Panc1 (cell line): ENCODE results near the gene RBFA. TPM values are rescaled to one million over a fixed set of nuclear protein-coding genes. Genes with fewer than 3 reads are reported as not detected.

ENCODE experiments used
- ATAC-seq: fragments of 200-7000 bp; cut with Tn5 transposase; 2 replicates; pipeline ENCODE4 v1.9.1; 2020; ENCODE audit warnings: mild to moderate bottlenecking, moderate library complexity
- BruUV-seq: library from RNA; stranded (reverse); fragments of 400-500 nt; replicated peaks from 2 replicates; lab custom pipeline; 2021; lab: Mats Ljungman, UMichigan
- CTCF ChIA-PET: fragments of 300-600 bp; sonication (Branson Sonifier 250); formaldehyde crosslinking; loops from one replicate; lab custom pipeline; 2022; ENCODE audit warnings: antibody characterized with exemption; lab: Charles Lee
- POLR2A ChIA-PET: fragments of 300-600 bp; sonication (Branson Sonifier 250); formaldehyde crosslinking; loops from one replicate; lab custom pipeline; 2022; ENCODE audit warnings: antibody characterized with exemption; lab: Charles Lee
- DNase-seq: peaks from one replicate; pipeline ENCODE4 v3.0.0-alpha.2; 2010; ENCODE audit warnings: low read depth, low spot score
- H3K27ac ChIP-seq: 2 replicates; pipeline ENCODE4 v1.5.1; 2011; ENCODE audit warnings: mild to moderate bottlenecking, low read length, inconsistent platforms
- H3K27me3 ChIP-seq: fragments of 200-500 bp; sonication (Bioruptor generic); 2 replicates; pipeline ENCODE4 v1.6.0; 2014; ENCODE audit warnings: low read length, inconsistent platforms; ENCODE audit not compliant: control insufficient read depth, insufficient read depth
- H3K36me3 ChIP-seq: fragments of 200-500 bp; sonication (Bioruptor generic); 2 replicates; pipeline ENCODE4 v1.5.1; 2014; ENCODE audit warnings: inconsistent platforms, mild to moderate bottlenecking, low read length, moderate library complexity; ENCODE audit not compliant: control insufficient read depth, insufficient read depth
- H3K4me1 ChIP-seq: 2 replicates; pipeline ENCODE4 v1.5.1; 2011; ENCODE audit warnings: inconsistent platforms, mild to moderate bottlenecking, low read length, moderate library complexity; ENCODE audit not compliant: control insufficient read depth, insufficient read depth
- H3K4me3 ChIP-seq, 2 experiments: 2 replicates each; pipeline ENCODE4 v1.5.1; 2011 to 2012; ENCODE audit warnings: low read depth in 2 of 2, low read length in 2 of 2, mild to moderate bottlenecking in 2 of 2, inconsistent platforms in 1 of 2, moderate library complexity in 1 of 2
- H3K9me3 ChIP-seq: fragments of 200-500 bp; sonication (Bioruptor generic); 2 replicates; pipeline ENCODE4 v1.5.1; 2014; ENCODE audit warnings: low read depth, mild to moderate bottlenecking, inconsistent platforms, low read length, moderate library complexity; ENCODE audit not compliant: control insufficient read depth, insufficient read depth
- CTCF ChIP-seq: fragments of 450-650 bp; IDR thresholded peaks from 2 replicates; pipeline ENCODE4 v1.5.1; 2017; ENCODE audit warnings: mild to moderate bottlenecking
- POLR2AphosphoS5 ChIP-seq: IDR thresholded peaks from 2 replicates; pipeline ENCODE4 v1.6.1; 2012; ENCODE audit warnings: mild to moderate bottlenecking, low read depth, low read length, moderate library complexity
- SIN3A ChIP-seq: IDR thresholded peaks from 2 replicates; pipeline ENCODE4 v1.6.1; 2012; ENCODE audit warnings: low read depth, mild to moderate bottlenecking, low read length, moderate library complexity, borderline replicate concordance; ENCODE audit not compliant: insufficient read depth
- TCF7L2 ChIP-seq: IDR thresholded peaks from 2 replicates; pipeline ENCODE4 v1.6.1; 2011; ENCODE audit warnings: mild to moderate bottlenecking, low read depth, low read length, inconsistent platforms
- in situ Hi-C: cut with HindIII; loops from 2 replicates; pipeline ENCODE4 v1.10.0; 2016; ENCODE audit warnings: low sequenced_read_pairs, low pct_unique_long_range_greater_than_20kb
- intact Hi-C: fragments of 100-400 bp; cut with micrococcal nuclease; formaldehyde crosslinking; loops from one replicate; pipeline ENCODE4 v1.10.0; 2022; ENCODE audit not compliant: unreplicated experiment
- total RNA-seq: library from RNA; stranded (reverse); gene quantifications from one replicate; pipeline ENCODE4 v1.2.1, GENCODE V29; 2021; ENCODE audit not compliant: unreplicated experiment
- TF ChIP-seq, protein P1 (sequence below), 2 experiments: IDR thresholded peaks; 2 replicates each; pipeline ENCODE4 v1.6.1; 2011 to 2012; ENCODE audit warnings: low read depth in 2 of 2, control low read depth in 1 of 2, low read length in 1 of 2, mild to moderate bottlenecking in 1 of 2, moderate library complexity in 1 of 2; ENCODE audit not compliant: insufficient read depth in 1 of 2

Gene RBFA
- total RNA-seq, 1 experiment from 2014 or later, result 83.1 TPM

- CTCF ChIA-PET, result interaction anchor here (1.1 kb wide), 1 partner anchor 13 kb away, joined by 3 read pairs; the partner anchor contains the start of gene RBFA
- Histone ChIP-seq H3K9me3 (no peaks in the 10 kb centered on the region), H3K36me3 (no peaks in the 10 kb centered on the region), H3K27ac (no peak overlapping the region), H3K4me1 (no peaks in the 10 kb centered on the region), H3K27me3 (no peaks in the 10 kb centered on the region), H3K4me3 (no peak overlapping the region)
- ATAC-seq (peak; percentile 7; the same call in 1 of the 2 replicates), DNase-seq (no peak)
- no TSS peak for BruUV-seq
- POLR2A ChIA-PET, result no interaction called here
- no peak for TF ChIP-seq TCF7L2
- no peak for TF ChIP-seq SIN3A
- TF ChIP-seq CTCF, result no peak
- no peak for TF ChIP-seq POLR2AphosphoS5
- TF ChIP-seq, protein P1, sequence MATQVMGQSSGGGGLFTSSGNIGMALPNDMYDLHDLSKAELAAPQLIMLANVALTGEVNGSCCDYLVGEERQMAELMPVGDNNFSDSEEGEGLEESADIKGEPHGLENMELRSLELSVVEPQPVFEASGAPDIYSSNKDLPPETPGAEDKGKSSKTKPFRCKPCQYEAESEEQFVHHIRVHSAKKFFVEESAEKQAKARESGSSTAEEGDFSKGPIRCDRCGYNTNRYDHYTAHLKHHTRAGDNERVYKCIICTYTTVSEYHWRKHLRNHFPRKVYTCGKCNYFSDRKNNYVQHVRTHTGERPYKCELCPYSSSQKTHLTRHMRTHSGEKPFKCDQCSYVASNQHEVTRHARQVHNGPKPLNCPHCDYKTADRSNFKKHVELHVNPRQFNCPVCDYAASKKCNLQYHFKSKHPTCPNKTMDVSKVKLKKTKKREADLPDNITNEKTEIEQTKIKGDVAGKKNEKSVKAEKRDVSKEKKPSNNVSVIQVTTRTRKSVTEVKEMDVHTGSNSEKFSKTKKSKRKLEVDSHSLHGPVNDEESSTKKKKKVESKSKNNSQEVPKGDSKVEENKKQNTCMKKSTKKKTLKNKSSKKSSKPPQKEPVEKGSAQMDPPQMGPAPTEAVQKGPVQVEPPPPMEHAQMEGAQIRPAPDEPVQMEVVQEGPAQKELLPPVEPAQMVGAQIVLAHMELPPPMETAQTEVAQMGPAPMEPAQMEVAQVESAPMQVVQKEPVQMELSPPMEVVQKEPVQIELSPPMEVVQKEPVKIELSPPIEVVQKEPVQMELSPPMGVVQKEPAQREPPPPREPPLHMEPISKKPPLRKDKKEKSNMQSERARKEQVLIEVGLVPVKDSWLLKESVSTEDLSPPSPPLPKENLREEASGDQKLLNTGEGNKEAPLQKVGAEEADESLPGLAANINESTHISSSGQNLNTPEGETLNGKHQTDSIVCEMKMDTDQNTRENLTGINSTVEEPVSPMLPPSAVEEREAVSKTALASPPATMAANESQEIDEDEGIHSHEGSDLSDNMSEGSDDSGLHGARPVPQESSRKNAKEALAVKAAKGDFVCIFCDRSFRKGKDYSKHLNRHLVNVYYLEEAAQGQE (IDR thresholded peaks at IDR 0.05; ENCODE audit: insufficient read depth in 1 of 2, low read depth in 2 of 2, low read length in 1 of 2), result no peak
- in situ Hi-C loops, result no loop called here
- intact Hi-C loops, result no loop called here
These were observed 12.8 kb downstream of the RBFA start for GRCh38 chr18:80046961-80047541.

DNA sequence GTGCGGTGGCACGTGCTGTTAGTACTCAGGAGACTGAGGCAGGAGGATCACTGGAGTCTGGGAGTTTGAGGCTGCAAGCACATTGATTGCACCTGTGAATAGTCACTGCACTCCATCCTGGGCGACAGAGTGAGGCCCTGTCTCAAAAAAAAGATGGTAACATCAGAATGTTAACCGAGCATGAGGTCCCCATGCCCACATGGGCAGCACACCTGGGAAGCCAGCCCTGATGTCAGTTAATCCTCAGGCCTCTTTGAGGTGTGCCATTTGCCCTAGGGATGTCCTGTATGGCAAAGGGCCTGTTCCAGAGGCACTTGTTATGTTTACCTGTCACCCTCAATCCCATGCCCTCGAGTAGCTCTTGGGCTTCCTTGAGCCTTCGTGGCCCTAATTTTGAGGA is 16.6 kb downstream of the RBFA start:
- ChIA-PET CTCF (no interaction called here), POLR2A (no interaction called here)
- ATAC-seq (no peak), DNase-seq (no peak)
- H3K27ac ChIP-seq, result no peak overlapping the region
- no peaks in the 10 kb centered on the region for H3K36me3 ChIP-seq
- no TSS peak for BruUV-seq
- no peaks in the 10 kb centered on the region for H3K27me3 ChIP-seq
- no peak overlapping the region for H3K4me3 ChIP-seq
- no peak for TF ChIP-seq POLR2AphosphoS5
- no peak for TF ChIP-seq CTCF
- TF ChIP-seq, protein P1 (IDR thresholded peaks at IDR 0.05; ENCODE audit: insufficient read depth in 1 of 2, low read depth in 2 of 2, low read length in 1 of 2), result no peak
- TF ChIP-seq TCF7L2, result no peak
- no peak for TF ChIP-seq SIN3A
- H3K4me1 ChIP-seq, result no peaks in the 10 kb centered on the region
- intact Hi-C loops, result no loop called here
- in situ Hi-C loops, result no loop called here
- H3K9me3 ChIP-seq, result peaks cover 4% of the 10 kb centered on the region; the same call in 1 of the 2 replicates
